GM12865 (cell line): Measurements from ENCODE around the gene CDK16.

Source experiments
- DNase-seq: peaks from one replicate; pipeline ENCODE4 v3.0.0; 2010; ENCODE audit warnings: low read depth
- H3K4me3 ChIP-seq: 2 replicates; pipeline ENCODE4 v1.5.1; 2011; ENCODE audit warnings: mild to moderate bottlenecking, low read depth, low read length, control low read depth
- TF ChIP-seq, protein P1 (sequence below): IDR thresholded peaks from 2 replicates; pipeline ENCODE4 v1.5.1; 2011; ENCODE audit warnings: low read length, control low read depth, low read depth, inconsistent platforms; ENCODE audit not compliant: insufficient read depth; ENCODE audit errors: missing control alignments

CDK16 gene

DNA sequence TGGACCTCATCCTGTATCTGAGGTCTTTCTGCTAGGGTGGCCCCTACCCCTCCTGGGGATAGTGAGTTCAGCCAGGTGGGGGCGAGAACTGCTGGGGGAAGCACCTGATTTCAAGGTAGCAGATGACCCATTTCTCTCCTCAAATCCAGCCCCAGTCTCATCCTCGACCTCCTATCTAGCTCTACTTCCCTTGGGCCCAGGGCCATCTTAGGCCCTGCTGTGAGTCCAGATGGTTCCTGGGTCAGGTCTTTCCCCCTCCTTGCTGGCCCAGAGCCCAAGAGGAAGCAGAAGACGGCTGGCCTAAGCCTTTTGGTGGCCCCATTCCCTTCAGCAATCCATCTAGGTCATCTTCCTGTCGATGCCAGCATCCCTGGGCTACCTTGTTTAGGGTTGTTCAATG is 3.3 kb downstream of the CDK16 start:
- H3K4me3 ChIP-seq: no peak overlapping the region
- TF ChIP-seq, protein P1, sequence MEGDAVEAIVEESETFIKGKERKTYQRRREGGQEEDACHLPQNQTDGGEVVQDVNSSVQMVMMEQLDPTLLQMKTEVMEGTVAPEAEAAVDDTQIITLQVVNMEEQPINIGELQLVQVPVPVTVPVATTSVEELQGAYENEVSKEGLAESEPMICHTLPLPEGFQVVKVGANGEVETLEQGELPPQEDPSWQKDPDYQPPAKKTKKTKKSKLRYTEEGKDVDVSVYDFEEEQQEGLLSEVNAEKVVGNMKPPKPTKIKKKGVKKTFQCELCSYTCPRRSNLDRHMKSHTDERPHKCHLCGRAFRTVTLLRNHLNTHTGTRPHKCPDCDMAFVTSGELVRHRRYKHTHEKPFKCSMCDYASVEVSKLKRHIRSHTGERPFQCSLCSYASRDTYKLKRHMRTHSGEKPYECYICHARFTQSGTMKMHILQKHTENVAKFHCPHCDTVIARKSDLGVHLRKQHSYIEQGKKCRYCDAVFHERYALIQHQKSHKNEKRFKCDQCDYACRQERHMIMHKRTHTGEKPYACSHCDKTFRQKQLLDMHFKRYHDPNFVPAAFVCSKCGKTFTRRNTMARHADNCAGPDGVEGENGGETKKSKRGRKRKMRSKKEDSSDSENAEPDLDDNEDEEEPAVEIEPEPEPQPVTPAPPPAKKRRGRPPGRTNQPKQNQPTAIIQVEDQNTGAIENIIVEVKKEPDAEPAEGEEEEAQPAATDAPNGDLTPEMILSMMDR: no peak
- no peak for DNase-seq

DNA sequence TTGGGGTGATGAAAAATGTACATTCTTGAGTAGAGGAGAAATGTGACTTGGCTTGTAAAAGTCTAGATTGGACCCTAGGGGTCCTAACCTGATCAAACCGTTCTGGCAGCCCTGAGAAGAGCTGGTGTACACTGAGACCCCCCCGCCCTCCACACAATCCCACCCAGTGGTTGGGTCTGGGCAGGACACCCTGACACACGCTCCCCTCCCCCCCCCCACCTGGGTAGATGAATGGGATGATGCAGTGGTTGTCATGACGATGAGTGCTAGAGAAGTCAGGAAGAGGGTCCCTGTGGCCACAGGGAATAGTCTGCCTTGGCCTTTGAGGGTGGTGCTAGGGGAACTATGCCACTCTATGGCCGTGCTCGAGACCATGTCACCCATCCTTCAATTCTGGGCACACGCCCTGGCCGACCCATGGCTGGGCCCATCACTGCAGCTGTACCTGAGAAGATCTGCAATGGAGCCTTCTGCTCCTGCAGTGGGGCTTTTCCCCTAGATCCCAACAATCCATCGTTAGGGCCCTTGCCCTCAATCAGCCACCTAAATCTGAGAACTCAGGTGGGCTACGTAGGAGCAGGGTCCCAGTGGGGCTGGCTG is 4.4 kb downstream of the CDK16 start:
- TF ChIP-seq, protein P1: no peak
- no peak for DNase-seq
- H3K4me3 ChIP-seq: no peak overlapping the region

DNA sequence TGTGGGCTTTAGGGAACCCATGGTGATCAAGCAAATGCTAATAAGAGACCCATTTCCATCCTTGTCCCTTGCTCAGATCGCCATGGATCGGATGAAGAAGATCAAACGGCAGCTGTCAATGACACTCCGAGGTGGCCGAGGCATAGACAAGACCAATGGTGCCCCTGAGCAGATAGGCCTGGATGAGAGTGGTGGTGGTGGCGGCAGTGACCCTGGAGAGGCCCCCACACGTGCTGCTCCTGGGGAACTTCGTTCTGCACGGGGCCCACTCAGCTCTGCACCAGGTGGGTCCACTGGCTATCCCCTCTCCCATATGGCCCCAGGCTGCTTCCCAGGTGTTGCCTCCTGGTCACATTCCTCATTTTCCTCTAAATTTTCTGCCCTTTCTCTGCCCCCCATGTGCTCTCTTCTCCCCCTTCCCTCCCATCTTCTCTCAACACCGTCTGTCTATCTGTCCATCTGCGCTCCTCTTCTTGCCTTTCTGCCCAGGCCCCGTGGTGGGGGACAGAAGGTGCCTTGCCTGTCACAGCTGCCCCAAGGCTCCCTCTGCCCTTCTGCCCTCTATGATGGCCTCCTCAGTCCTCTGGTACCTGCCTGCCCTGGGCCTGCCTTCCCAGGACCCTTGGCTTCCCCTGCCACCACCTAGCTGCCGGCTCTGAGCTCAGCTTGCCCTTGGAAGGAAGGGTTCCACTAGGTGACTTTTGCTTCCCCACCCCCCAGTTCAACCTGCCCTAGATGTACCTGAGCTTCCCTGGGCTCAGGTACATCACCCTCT is 5.2 kb downstream of the CDK16 start:
- TF ChIP-seq, protein P1: no peak
- H3K4me3 ChIP-seq: no peak overlapping the region
- DNase-seq: no peak

DNA sequence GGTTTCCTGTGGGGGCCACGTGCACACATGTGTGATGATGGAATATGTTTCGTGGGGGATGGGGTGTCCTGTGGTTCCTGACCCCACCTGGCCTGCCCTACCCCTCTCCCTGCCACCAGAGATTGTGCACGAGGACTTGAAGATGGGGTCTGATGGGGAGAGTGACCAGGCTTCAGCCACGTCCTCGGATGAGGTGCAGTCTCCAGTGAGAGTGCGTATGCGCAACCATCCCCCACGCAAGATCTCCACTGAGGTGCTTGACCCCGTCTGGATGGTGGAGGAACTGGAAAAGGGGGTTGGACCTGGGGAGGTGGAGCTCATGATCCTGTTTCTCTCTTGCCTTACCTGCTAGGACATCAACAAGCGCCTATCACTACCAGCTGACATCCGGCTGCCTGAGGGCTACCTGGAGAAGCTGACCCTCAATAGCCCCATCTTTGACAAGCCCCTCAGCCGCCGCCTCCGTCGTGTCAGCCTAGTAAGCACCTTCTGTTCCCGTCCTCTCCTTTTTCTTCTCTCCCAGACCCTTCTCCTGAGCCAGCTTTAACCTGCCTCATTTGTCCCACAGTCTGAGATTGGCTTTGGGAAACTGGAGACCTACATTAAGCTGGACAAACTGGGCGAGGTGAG is 5.9 kb downstream of the CDK16 start:
- no peak overlapping the region for H3K4me3 ChIP-seq
- TF ChIP-seq, protein P1: no peak
- DNase-seq: no peak

DNA sequence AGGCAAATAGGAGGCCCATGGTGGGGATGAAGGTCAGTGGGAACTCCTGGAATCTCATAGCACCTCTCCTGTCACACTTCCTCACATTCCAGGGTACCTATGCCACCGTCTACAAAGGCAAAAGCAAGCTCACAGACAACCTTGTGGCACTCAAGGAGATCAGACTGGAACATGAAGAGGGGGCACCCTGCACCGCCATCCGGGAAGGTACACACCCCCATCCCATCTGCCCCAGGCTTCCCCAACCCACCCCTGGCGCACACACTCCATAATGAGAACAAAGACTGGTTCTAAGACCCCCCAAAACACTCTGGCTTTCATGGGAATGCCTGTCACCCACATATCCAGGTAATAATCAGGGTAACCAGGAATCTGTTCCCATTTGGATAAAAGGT is 6.4 kb downstream of the CDK16 start:
- no peak overlapping the region for H3K4me3 ChIP-seq
- TF ChIP-seq, protein P1: no peak
- no peak for DNase-seq

DNA sequence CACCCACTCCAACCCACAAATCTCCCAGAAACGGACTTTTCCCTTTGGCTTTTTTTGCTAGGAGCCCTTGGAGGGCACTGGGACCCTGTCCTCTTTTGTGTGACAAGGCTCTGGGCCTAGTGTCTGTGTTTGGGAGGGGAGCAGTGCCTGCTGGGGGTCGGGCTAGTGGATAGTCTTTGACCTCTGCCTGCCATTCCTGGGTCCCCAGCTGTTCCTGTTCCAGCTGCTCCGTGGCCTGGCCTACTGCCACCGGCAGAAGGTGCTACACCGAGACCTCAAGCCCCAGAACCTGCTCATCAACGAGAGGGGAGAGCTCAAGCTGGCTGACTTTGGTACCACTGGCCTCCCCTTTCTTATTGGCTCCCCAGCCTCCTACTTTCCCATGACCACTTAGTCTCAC is 7.6 kb downstream of the CDK16 start:
- DNase-seq: no peak
- TF ChIP-seq, protein P1: no peak
- H3K4me3 ChIP-seq: no peak overlapping the region
